Gastroesophageal sphincter (tissue), 4 donors: ENCODE data around the gene CDK1. TPM values are rescaled to one million over a fixed set of nuclear protein-coding genes. Genes with fewer than 3 reads are reported as not detected.
A peak's percentile ranks its signal among the peaks of the same experiment; 100 is the strongest.

ENCODE experiments used
- ATAC-seq: fragments of 150-250 bp; one replicate; pipeline ENCODE4 v1.9.1; 2016; ENCODE audit warnings: mild to moderate bottlenecking, moderate library complexity
- H3K27ac ChIP-seq, 4 donors: fragments of 200-600 bp; sonication (generic) in 3 of 4; 1 replicate in 3 of 4; 2 replicates in 1 of 4; pipeline ENCODE4 v1.5.1; 2016 to 2019
- H3K27me3 ChIP-seq: fragments of 200-600 bp; sonication (generic); one replicate; pipeline ENCODE4 v1.5.1; 2019
- H3K36me3 ChIP-seq, 2 donors: fragments of 200-600 bp; sonication (generic); one replicate each; pipeline ENCODE4 v1.5.1; 2019; ENCODE audit warnings: control low read depth in 1 of 2
- H3K4me1 ChIP-seq, 3 donors: fragments of 200-600 bp; sonication (generic); 1 replicate in 2 of 3; 2 replicates in 1 of 3; pipeline ENCODE4 v1.5.1; 2016 to 2019; ENCODE audit warnings: control low read depth in 2 of 3
- H3K4me3 ChIP-seq, 2 donors: fragments of 200-600 bp; sonication (generic); one replicate each; pipeline ENCODE4 v1.5.1; 2019; ENCODE audit warnings: mild to moderate bottlenecking in 1 of 2, moderate library complexity in 1 of 2
- H3K9me3 ChIP-seq, 3 donors: fragments of 200-600 bp; sonication (generic); one replicate each; pipeline ENCODE4 v1.5.1; 2017 to 2019; ENCODE audit warnings: control low read depth in 2 of 3
- EP300 ChIP-seq: sonication (generic); formaldehyde crosslinking; IDR thresholded peaks from one replicate; pipeline ENCODE4 v1.6.1; 2017; ENCODE audit warnings: antibody characterized with exemption, mild to moderate bottlenecking
- POLR2A ChIP-seq, 2 donors: fragments of 450-650 bp; IDR thresholded peaks; one replicate each; pipeline ENCODE4 v1.6.1; 2017; ENCODE audit warnings: antibody characterized with exemption in 2 of 2, mild to moderate bottlenecking in 2 of 2, moderate library complexity in 1 of 2
- POLR2AphosphoS5 ChIP-seq: sonication (generic); formaldehyde crosslinking; IDR thresholded peaks from one replicate; pipeline ENCODE4 v1.6.1; 2017; ENCODE audit warnings: antibody characterized with exemption
- WGBS, 2 donors: methylation state at CpG; one replicate each; pipeline ENCODE4 v1.1.5; 2018; ENCODE audit warnings: low coverage in 1 of 2; 5-methylcytosine and 5-hydroxymethylcytosine counted together
- total RNA-seq, 4 donors: library from RNA; depleted of rRNA; stranded (reverse); fragments of >200 nt; gene quantifications; one replicate each; pipeline ENCODE4 v1.1.0, GENCODE V29; 2016
- TF ChIP-seq, protein P1 (sequence below), 4 experiments: fragments of 200-600 bp in 2 of 4; fragments of 450-650 bp in 2 of 4; sonication (generic) in 1 of 4; IDR thresholded peaks; one replicate each; pipeline ENCODE4 v1.5.1; 2017 to 2019; ENCODE audit warnings: antibody characterized with exemption in 4 of 4, mild to moderate bottlenecking in 2 of 4, moderate library complexity in 2 of 4

CDK1 gene
- total RNA-seq, 4 donors from 2014 or later, result 0.40 to 6.9 (median 1.3) TPM

DNA sequence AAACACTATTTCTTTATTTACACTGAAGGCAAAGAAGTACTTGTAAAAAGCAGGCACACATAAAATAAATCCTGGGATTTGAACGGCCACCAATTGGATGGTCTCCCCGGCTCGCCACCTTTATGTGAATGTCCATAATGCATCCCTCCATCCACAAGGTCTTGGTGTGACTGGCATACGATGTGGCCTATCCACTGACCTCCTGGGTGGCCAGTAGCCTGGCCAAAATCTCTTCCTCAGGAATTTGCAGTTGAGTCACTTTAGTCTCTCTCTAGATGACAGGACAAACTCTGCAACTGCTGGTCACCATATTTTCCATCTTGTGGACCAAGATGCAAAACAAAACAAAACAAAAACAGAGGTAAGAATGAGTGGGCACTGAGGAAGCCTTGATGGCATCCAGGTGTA lies 39.1 kb downstream of the CDK1 start:
- peaks cover 0 to 38% (median 3%) of the 10 kb centered on the region in 3 donors for H3K4me1 ChIP-seq
- no peaks in the 10 kb centered on the region for H3K27me3 ChIP-seq
- 69 to 87% methylated on average over 3 to 4 of the region's 4 CpGs for WGBS, 2 donors
- H3K9me3 ChIP-seq, result no peaks in the 10 kb centered on the region
- ATAC-seq, result no peak
- TF ChIP-seq POLR2A (IDR thresholded peaks at IDR 0.05), result no peak
- TF ChIP-seq, protein P1, sequence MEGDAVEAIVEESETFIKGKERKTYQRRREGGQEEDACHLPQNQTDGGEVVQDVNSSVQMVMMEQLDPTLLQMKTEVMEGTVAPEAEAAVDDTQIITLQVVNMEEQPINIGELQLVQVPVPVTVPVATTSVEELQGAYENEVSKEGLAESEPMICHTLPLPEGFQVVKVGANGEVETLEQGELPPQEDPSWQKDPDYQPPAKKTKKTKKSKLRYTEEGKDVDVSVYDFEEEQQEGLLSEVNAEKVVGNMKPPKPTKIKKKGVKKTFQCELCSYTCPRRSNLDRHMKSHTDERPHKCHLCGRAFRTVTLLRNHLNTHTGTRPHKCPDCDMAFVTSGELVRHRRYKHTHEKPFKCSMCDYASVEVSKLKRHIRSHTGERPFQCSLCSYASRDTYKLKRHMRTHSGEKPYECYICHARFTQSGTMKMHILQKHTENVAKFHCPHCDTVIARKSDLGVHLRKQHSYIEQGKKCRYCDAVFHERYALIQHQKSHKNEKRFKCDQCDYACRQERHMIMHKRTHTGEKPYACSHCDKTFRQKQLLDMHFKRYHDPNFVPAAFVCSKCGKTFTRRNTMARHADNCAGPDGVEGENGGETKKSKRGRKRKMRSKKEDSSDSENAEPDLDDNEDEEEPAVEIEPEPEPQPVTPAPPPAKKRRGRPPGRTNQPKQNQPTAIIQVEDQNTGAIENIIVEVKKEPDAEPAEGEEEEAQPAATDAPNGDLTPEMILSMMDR (IDR thresholded peaks at IDR 0.05), result no peak
- no peak for TF ChIP-seq POLR2AphosphoS5
- no peak for TF ChIP-seq EP300
- peak overlapping the region in 2 of 4 donors; percentile 5 to 11 for H3K27ac ChIP-seq
- no peak overlapping the region for H3K4me3 ChIP-seq
- H3K36me3 ChIP-seq, result no peaks in the 10 kb centered on the region

DNA sequence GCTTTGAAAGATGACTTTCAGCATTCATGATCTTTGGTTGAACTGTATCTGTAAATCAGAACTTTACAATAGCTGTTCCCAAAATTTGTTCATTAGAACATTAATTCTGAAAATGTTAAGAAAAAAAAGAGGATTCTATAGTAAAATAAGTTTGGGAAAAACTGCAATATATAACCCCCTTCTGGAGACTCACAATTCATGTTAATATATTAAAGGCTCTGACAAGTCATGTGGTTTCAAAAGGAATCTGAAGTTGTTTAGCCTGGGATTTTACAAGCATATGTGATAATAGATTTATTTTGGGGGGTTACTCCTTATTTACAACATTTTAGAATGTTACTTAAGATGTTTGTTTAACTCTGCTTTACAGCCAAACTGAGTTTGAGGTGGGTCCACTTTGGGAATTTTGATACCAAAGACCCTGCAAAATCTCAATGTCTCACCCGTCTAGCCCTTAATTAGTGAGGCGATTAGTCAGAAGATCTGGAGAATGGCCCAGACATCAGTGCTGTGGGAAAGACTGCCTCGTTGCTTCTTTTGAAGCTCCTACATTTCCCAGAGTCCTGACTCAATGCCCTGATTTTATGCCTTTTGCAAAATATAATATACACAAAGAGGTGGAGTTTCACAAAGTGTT lies 40.0 kb downstream of the CDK1 start:
- H3K36me3 ChIP-seq, result no peaks in the 10 kb centered on the region
- H3K4me3 ChIP-seq, result no peak overlapping the region
- H3K27me3 ChIP-seq, result no peaks in the 10 kb centered on the region
- H3K27ac ChIP-seq, result no peak overlapping the region
- ATAC-seq, result no peak
- WGBS, 2 donors, result 22 to 31% methylated on average over 3 of the region's 3 CpGs
- H3K4me1 ChIP-seq, result peaks cover 0 to 42% (median 3%) of the 10 kb centered on the region in 3 donors
- H3K9me3 ChIP-seq, result no peaks in the 10 kb centered on the region
- no peak for TF ChIP-seq POLR2AphosphoS5
- no peak for TF ChIP-seq EP300
- no peak for TF ChIP-seq POLR2A (IDR thresholded peaks at IDR 0.05)
- TF ChIP-seq, protein P1 (IDR thresholded peaks at IDR 0.05), result no peak

DNA sequence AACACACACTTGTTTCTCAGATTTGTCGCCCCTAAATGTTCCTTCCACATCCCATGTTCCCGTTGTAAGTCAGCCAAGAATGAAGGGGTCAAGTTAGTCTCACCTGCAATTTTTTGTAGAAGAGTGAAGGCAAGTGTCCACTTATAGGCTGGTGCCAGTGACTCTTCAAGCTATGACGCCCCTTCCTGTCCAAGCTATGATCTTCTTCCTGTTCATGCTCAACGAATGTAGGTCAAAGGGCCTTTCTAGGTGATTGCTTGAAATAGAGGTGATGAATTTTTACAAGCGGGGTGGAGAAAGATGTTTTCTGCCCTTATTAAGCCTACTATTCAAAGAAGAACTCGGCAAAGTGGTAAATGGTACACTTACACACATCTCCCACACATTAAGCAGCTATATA lies 41.0 kb downstream of the CDK1 start:
- no peak for ATAC-seq
- peaks cover 0 to 42% (median 3%) of the 10 kb centered on the region in 3 donors for H3K4me1 ChIP-seq
- H3K27me3 ChIP-seq, result no peaks in the 10 kb centered on the region
- H3K4me3 ChIP-seq, result no peak overlapping the region
- WGBS, 2 donors, result 86 to 93% methylated on average over 4 to 6 of the region's 6 CpGs
- no peak overlapping the region for H3K27ac ChIP-seq
- H3K9me3 ChIP-seq, result no peaks in the 10 kb centered on the region
- no peak for TF ChIP-seq EP300
- TF ChIP-seq, protein P1 (IDR thresholded peaks at IDR 0.05), result no peak
- TF ChIP-seq POLR2A (IDR thresholded peaks at IDR 0.05), result no peak
- no peak for TF ChIP-seq POLR2AphosphoS5
- H3K36me3 ChIP-seq, result no peaks in the 10 kb centered on the region

DNA sequence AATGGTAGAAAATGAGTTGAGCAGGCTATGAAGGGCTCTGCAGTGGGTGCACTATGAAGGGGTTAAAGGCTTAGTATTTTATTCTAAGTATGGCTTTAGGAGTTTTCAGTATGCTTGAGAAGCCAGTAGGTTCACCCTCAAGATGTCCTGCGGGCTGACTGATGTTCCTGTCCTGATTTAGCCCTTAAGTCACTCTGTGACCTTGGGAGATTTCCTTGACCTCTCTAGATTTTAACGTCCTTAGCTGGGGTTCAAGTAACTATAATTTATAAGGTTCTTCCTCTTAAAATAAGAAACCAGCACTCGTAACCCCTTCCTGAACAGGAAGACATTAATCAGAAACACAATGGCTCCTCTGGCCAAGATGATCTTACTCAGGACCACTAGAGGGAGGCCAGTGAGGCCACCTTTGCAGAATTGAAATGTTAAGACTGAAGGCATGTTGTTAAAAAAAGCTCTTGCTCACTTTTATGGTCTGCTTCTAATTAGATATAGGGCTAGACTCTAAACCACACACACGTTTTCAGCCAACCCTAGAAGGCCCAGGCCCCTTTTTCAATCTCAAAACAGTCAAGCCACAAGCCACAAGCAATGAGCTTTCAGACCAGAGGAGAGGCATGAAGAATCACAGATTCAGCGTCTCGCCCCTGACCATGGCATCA lies 41.9 kb downstream of the CDK1 start:
- no peaks in the 10 kb centered on the region for H3K27me3 ChIP-seq
- H3K4me3 ChIP-seq, result no peak overlapping the region
- peaks cover 0 to 42% (median 3%) of the 10 kb centered on the region in 3 donors for H3K4me1 ChIP-seq
- H3K27ac ChIP-seq, result no peak overlapping the region
- no peak for ATAC-seq
- no peaks in the 10 kb centered on the region for H3K9me3 ChIP-seq
- WGBS, 2 donors, result 54 to 72% methylated on average over 6 of the region's 6 CpGs
- H3K36me3 ChIP-seq, result no peaks in the 10 kb centered on the region
- TF ChIP-seq POLR2A (IDR thresholded peaks at IDR 0.05) (no peak), EP300 (no peak)
- TF ChIP-seq, protein P1 (IDR thresholded peaks at IDR 0.05), result peak in 2 of 4 experiments; percentile 33 to 40

DNA sequence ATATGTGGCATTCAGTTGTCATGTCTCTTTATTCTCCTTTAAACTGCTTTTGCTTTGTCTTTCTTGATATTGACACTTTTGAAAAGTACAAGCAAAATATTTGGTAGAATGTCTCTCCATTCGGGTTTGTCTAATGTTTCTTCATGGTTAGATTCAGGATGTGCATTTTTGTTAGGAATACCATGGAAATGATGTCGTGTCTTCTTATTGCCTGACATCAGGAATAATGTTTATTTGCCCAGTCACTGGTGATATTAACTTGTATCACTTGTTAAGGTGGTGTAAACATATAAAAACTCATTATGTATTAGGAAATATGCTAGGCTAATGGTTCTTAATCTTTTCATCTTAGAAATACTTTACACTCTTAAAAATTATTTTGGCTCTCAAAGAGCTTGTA lies 43.4 kb downstream of the CDK1 start:
- no peak overlapping the region for H3K27ac ChIP-seq
- 71 to 84% methylated on average over 2 of the region's 2 CpGs for WGBS, 2 donors
- TF ChIP-seq POLR2A (IDR thresholded peaks at IDR 0.05), result no peak
- TF ChIP-seq, protein P1 (IDR thresholded peaks at IDR 0.05), result no peak
- no peak for TF ChIP-seq POLR2AphosphoS5
- no peak for TF ChIP-seq EP300
- peaks cover 0 to 42% (median 3%) of the 10 kb centered on the region in 3 donors for H3K4me1 ChIP-seq
- no peaks in the 10 kb centered on the region for H3K27me3 ChIP-seq
- no peaks in the 10 kb centered on the region for H3K9me3 ChIP-seq
- no peaks in the 10 kb centered on the region for H3K36me3 ChIP-seq
- no peak for ATAC-seq
- H3K4me3 ChIP-seq, result no peak overlapping the region
